ENCODE measurements around the gene FGG.

The FGG gene

GRCh38 chr4:154577324-154577723 is 35.1 kb downstream of the FGG start:
- H3K4me3 ChIP-seq (replicated peaks; ENCODE audit: low read depth, low read length), result no peak overlapping the region
- no peak for TF ChIP-seq CTCF (IDR thresholded peaks at IDR 0.05; ENCODE audit: low read length, missing control alignments)
- no peak for DNase-seq (ENCODE audit: low read depth)

GRCh38 chr4:154574311-154574710 is 38.1 kb downstream of the FGG start:
- TF ChIP-seq CTCF (IDR thresholded peaks at IDR 0.05; ENCODE audit: low read length, missing control alignments), result no peak
- H3K4me3 ChIP-seq (replicated peaks; ENCODE audit: low read depth, low read length), result no peak overlapping the region
- DNase-seq (ENCODE audit: low read depth), result no peak

- no peak for DNase-seq (ENCODE audit: low read depth)
- no peak for TF ChIP-seq CTCF (IDR thresholded peaks at IDR 0.05; ENCODE audit: low read length, missing control alignments)
- no peak overlapping the region for H3K4me3 ChIP-seq (replicated peaks; ENCODE audit: low read depth, low read length)
Observed at GRCh38 chr4:154573190-154573870, 39.1 kb downstream of the FGG start.

GRCh38 chr4:154569584-154569983 is 42.9 kb downstream of the FGG start:
- DNase-seq (ENCODE audit: low read depth), result no peak
- no peak overlapping the region for H3K4me3 ChIP-seq (replicated peaks; ENCODE audit: low read depth, low read length)

GRCh38 chr4:154569028-154569427 is 43.4 kb downstream of the FGG start:
- TF ChIP-seq CTCF (IDR thresholded peaks at IDR 0.05; ENCODE audit: low read length, missing control alignments), result no peak
- no peak overlapping the region for H3K4me3 ChIP-seq (replicated peaks; ENCODE audit: low read depth, low read length)
- DNase-seq (ENCODE audit: low read depth), result no peak

More at GRCh38 chr4:154569584-154569983, 42.9 kb downstream of the FGG start:
- no peak for TF ChIP-seq CTCF (IDR thresholded peaks at IDR 0.05; ENCODE audit: low read length, missing control alignments)

- TF ChIP-seq CTCF (IDR thresholded peaks at IDR 0.05; ENCODE audit: low read length, missing control alignments), result no peak
- DNase-seq (ENCODE audit: low read depth), result no peak
- H3K4me3 ChIP-seq (replicated peaks; ENCODE audit: low read depth, low read length), result no peak overlapping the region
Observed at GRCh38 chr4:154566639-154567204, 45.7 kb downstream of the FGG start.

GRCh38 chr4:154565704-154566103 is 46.8 kb downstream of the FGG start:
- no peak for TF ChIP-seq CTCF (IDR thresholded peaks at IDR 0.05; ENCODE audit: low read length, missing control alignments)
- DNase-seq (ENCODE audit: low read depth), result no peak
- no peak overlapping the region for H3K4me3 ChIP-seq (replicated peaks; ENCODE audit: low read depth, low read length)

Data from fibroblast of pulmonary artery (primary cell).